Neural cell (in vitro differentiated cells): ENCODE measurements around the gene TYR. TPM values are rescaled to one million over a fixed set of nuclear protein-coding genes. Genes with fewer than 3 reads are reported as not detected.
"Not testable (repeated sequence)": the region's sequence is repeated elsewhere in the genome, so short reads cannot be mapped to it uniquely, and the experiment has no call there.

ENCODE experiments used
- H2AFZ ChIP-seq: fragments of 200-600, 300-800 bp; sonication (generic), shearing (Covaris generic); 2 replicates; pipeline ENCODE4 v1.6.0; 2014; ENCODE audit warnings: low read depth, mild to moderate bottlenecking, antibody characterized with exemption, low read length, moderate library complexity
- H3F3A ChIP-seq: fragments of 200-600 bp; shearing (Covaris generic); 2 replicates; pipeline ENCODE4 v1.6.1; 2016; ENCODE audit warnings: mild to moderate bottlenecking, moderate library complexity, mixed read lengths, antibody characterized with exemption, low read length; ENCODE audit not compliant: insufficient read depth, poor library complexity, severe bottlenecking
- H3K27ac ChIP-seq: fragments of 200-600, 300-800 bp; sonication (generic), shearing (Covaris generic); 2 replicates; pipeline ENCODE4 v1.5.1; 2014; ENCODE audit warnings: mild to moderate bottlenecking, low read length, moderate library complexity
- H3K27me3 ChIP-seq: fragments of 300-800, 200-600 bp; sonication (generic), shearing (Covaris generic); 2 replicates; pipeline ENCODE4 v1.6.0; 2014; ENCODE audit warnings: mild to moderate bottlenecking, low read depth, low read length, moderate library complexity; ENCODE audit not compliant: insufficient read depth
- H3K36me3 ChIP-seq: fragments of 300-800, 200-600 bp; sonication (generic), shearing (Covaris generic); 2 replicates; pipeline ENCODE4 v1.5.1; 2014; ENCODE audit warnings: mild to moderate bottlenecking, antibody characterized with exemption, low read length, moderate library complexity; ENCODE audit not compliant: insufficient read depth
- H3K4me2 ChIP-seq: fragments of 300-800, 200-600 bp; sonication (generic), shearing (Covaris generic); 2 replicates; pipeline ENCODE4 v1.6.0; 2014; ENCODE audit warnings: mild to moderate bottlenecking, low read length
- H3K4me3 ChIP-seq: fragments of 300-800, 200-600 bp; sonication (generic), shearing (Covaris generic); 2 replicates; pipeline ENCODE4 v1.5.1; 2014; ENCODE audit warnings: mild to moderate bottlenecking, low read length, moderate library complexity
- H3K79me2 ChIP-seq: fragments of 200-600 bp; shearing (Covaris generic); replicated peaks from 2 replicates; pipeline ENCODE4 v1.6.0; 2014; ENCODE audit warnings: mild to moderate bottlenecking, low read length, moderate library complexity; ENCODE audit not compliant: insufficient read depth
- H3K9ac ChIP-seq: fragments of 300-800, 200-600 bp; sonication (generic), shearing (Covaris generic); 2 replicates; pipeline ENCODE4 v1.6.1; 2016; ENCODE audit warnings: mild to moderate bottlenecking, low read length, mixed read lengths
- H3K9me2 ChIP-seq: fragments of 200-600 bp; shearing (Covaris generic); 2 replicates; pipeline ENCODE4 v1.6.1; 2016; ENCODE audit warnings: mild to moderate bottlenecking, low read length, mixed read lengths; ENCODE audit not compliant: insufficient read depth
- H3K9me3 ChIP-seq: fragments of 200-600, 300-800 bp; sonication (generic), shearing (Covaris generic); 2 replicates; pipeline ENCODE4 v1.6.1; 2016; ENCODE audit warnings: mild to moderate bottlenecking, mixed run types, low read length, moderate library complexity, mixed read lengths
- H4K20me1 ChIP-seq: fragments of 200-600 bp; shearing (Covaris generic); 2 replicates; pipeline ENCODE4 v1.6.1; 2016; ENCODE audit warnings: mild to moderate bottlenecking, mixed run types; ENCODE audit not compliant: insufficient read depth
- EP300 ChIP-seq: fragments of 450-650 bp; conservative IDR thresholded peaks from 2 replicates; pipeline ENCODE4 v1.6.1; 2014; ENCODE audit warnings: antibody characterized with exemption, mild to moderate bottlenecking, moderate library complexity; ENCODE audit not compliant: poor library complexity, severe bottlenecking
- MXI1 ChIP-seq: fragments of 450-650 bp; conservative IDR thresholded peaks from 2 replicates; pipeline ENCODE4 v1.6.1; 2014; ENCODE audit warnings: antibody characterized with exemption, mild to moderate bottlenecking; ENCODE audit not compliant: poor library complexity, severe bottlenecking
- RAD21 ChIP-seq: fragments of 450-650 bp; conservative IDR thresholded peaks from 2 replicates; pipeline ENCODE4 v1.6.1; 2014; ENCODE audit warnings: antibody characterized with exemption, mild to moderate bottlenecking, moderate library complexity
- REST ChIP-seq: IDR thresholded peaks from 2 replicates; pipeline ENCODE4 v1.6.1; 2012; ENCODE audit warnings: borderline replicate concordance
- SMC3 ChIP-seq: fragments of 450-650 bp; conservative IDR thresholded peaks from 2 replicates; pipeline ENCODE4 v1.6.1; 2014; ENCODE audit warnings: antibody characterized with exemption, mild to moderate bottlenecking, moderate library complexity; ENCODE audit not compliant: poor library complexity
- polyA plus RNA-seq: library from polyadenylated mRNA; depleted of rRNA; stranded (reverse); fragments of >200 nt; gene quantifications from 2 replicates; pipeline ENCODE4 v1.2.3, GENCODE V29; 2014
- TF ChIP-seq, protein P1 (sequence below): fragments of 450-650 bp; IDR thresholded peaks from 2 replicates; pipeline ENCODE4 v1.5.1; 2014; ENCODE audit warnings: antibody characterized with exemption, mild to moderate bottlenecking, moderate library complexity; ENCODE audit not compliant: poor library complexity, severe bottlenecking

Gene TYR
- polyA plus RNA-seq, 1 donor from 2014 or later: not detected

- not testable (repeated sequence) for H3K79me2 ChIP-seq, H3K36me3 ChIP-seq, H3K27ac ChIP-seq, H3K4me2 ChIP-seq, H3F3A ChIP-seq, H2AFZ ChIP-seq, H3K27me3 ChIP-seq, H4K20me1 ChIP-seq, H3K9ac ChIP-seq, H3K9me2 ChIP-seq, H3K4me3 ChIP-seq, H3K9me3 ChIP-seq
Measured at GRCh38 chr11:89281032-89281677, 103.5 kb downstream of the TYR start.

DNA sequence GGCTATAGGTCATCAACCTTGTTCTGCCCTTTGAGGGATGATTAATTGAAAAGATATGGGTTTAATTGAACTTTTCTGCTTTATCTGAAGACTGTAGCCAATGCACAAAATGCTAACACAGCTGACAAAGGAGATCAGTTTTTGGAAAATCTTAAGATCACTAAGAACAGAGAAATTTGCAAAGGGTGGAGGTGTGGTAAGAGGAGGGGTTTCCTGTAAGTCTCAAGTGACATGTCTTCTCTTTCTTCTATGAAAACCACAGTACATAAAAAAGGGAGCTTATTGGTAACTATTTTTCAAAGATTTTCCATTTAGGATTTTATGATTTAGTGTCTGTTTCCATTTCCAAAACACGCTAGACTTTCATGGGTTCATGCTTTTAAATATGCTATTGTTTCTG is 108.9 kb downstream of the TYR start:
- not testable (repeated sequence) for H3K4me2 ChIP-seq, H3K27ac ChIP-seq, H3K79me2 ChIP-seq, H3K27me3 ChIP-seq, H3F3A ChIP-seq, H3K9ac ChIP-seq, H2AFZ ChIP-seq, H4K20me1 ChIP-seq, H3K9me2 ChIP-seq, H3K36me3 ChIP-seq, H3K9me3 ChIP-seq, H3K4me3 ChIP-seq

GRCh38 chr11:89288004-89288403 is 110.3 kb downstream of the TYR start:
- H3K27ac ChIP-seq, H3K36me3 ChIP-seq, H3K9me2 ChIP-seq, H2AFZ ChIP-seq, H4K20me1 ChIP-seq, H3K27me3 ChIP-seq, H3K9ac ChIP-seq, H3K4me3 ChIP-seq, H3K9me3 ChIP-seq, H3K4me2 ChIP-seq, H3K79me2 ChIP-seq, H3F3A ChIP-seq: not testable (repeated sequence)

- Histone ChIP-seq H3K36me3 (no peaks in the 10 kb centered on the region), H3K4me3 (no peak overlapping the region), H3K4me2 (no peak overlapping the region)
Measured at GRCh38 chr11:89293965-89294679, 116.4 kb downstream of the TYR start.

More at GRCh38 chr11:89293965-89294679, 116.4 kb downstream of the TYR start:
- no peaks in the 10 kb centered on the region for H3K79me2 ChIP-seq
- H3K27ac ChIP-seq: no peak overlapping the region
- H3K9me2 ChIP-seq: no peaks in the 10 kb centered on the region
- no peak overlapping the region for H3K9ac ChIP-seq
- no peaks in the 10 kb centered on the region for H3F3A ChIP-seq
- no peaks in the 10 kb centered on the region for H4K20me1 ChIP-seq
- no peaks in the 10 kb centered on the region for H3K9me3 ChIP-seq
- TF ChIP-seq SMC3: no peak
- TF ChIP-seq EP300: no peak
- TF ChIP-seq, protein P1, sequence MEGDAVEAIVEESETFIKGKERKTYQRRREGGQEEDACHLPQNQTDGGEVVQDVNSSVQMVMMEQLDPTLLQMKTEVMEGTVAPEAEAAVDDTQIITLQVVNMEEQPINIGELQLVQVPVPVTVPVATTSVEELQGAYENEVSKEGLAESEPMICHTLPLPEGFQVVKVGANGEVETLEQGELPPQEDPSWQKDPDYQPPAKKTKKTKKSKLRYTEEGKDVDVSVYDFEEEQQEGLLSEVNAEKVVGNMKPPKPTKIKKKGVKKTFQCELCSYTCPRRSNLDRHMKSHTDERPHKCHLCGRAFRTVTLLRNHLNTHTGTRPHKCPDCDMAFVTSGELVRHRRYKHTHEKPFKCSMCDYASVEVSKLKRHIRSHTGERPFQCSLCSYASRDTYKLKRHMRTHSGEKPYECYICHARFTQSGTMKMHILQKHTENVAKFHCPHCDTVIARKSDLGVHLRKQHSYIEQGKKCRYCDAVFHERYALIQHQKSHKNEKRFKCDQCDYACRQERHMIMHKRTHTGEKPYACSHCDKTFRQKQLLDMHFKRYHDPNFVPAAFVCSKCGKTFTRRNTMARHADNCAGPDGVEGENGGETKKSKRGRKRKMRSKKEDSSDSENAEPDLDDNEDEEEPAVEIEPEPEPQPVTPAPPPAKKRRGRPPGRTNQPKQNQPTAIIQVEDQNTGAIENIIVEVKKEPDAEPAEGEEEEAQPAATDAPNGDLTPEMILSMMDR: no peak
- no peak for TF ChIP-seq REST
- TF ChIP-seq MXI1: no peak
- TF ChIP-seq RAD21: no peak
- H2AFZ ChIP-seq: no peak overlapping the region
- H3K27me3 ChIP-seq: no peaks in the 10 kb centered on the region
